ENCODE measurements around the gene FLYWCH1. TPM values are rescaled to one million over a fixed set of nuclear protein-coding genes. Genes with fewer than 3 reads are reported as not detected.

FLYWCH1 gene
- total and polyA plus RNA-seq, 12 donors: 22.1 to 42.3 (median 32.8) TPM

- H3K9me3 ChIP-seq: no peaks in the 10 kb centered on the region
- peak; percentile 9 to 39 (median 30) for ATAC-seq
- H3K4me3 ChIP-seq: peak overlapping the region; percentile 71 to 97 (median 87)
- H3K36me3 ChIP-seq: peaks cover 0 to 37% (median 25%) of the 10 kb centered on the region in 9 donors
- intact Hi-C loops (cut with DNase I): loop anchor here in 1 of 10 donors (5.0 kb wide), 1 partner anchor 40 kb away; no protein-coding TSS in a partner anchor
- DNase-seq: peak; percentile 27 to 38
- 3% methylated on average over 39 of the region's 39 CpGs for WGBS, 2 donors
- peak overlapping the region; percentile 71 to 97 (median 91) for H3K27ac ChIP-seq
- TF ChIP-seq, protein P1, sequence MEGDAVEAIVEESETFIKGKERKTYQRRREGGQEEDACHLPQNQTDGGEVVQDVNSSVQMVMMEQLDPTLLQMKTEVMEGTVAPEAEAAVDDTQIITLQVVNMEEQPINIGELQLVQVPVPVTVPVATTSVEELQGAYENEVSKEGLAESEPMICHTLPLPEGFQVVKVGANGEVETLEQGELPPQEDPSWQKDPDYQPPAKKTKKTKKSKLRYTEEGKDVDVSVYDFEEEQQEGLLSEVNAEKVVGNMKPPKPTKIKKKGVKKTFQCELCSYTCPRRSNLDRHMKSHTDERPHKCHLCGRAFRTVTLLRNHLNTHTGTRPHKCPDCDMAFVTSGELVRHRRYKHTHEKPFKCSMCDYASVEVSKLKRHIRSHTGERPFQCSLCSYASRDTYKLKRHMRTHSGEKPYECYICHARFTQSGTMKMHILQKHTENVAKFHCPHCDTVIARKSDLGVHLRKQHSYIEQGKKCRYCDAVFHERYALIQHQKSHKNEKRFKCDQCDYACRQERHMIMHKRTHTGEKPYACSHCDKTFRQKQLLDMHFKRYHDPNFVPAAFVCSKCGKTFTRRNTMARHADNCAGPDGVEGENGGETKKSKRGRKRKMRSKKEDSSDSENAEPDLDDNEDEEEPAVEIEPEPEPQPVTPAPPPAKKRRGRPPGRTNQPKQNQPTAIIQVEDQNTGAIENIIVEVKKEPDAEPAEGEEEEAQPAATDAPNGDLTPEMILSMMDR (IDR thresholded peaks at IDR 0.05): no peak
- H3K27me3 ChIP-seq: no peaks in the 10 kb centered on the region
- peaks cover 0 to 27% (median 16%) of the 10 kb centered on the region in 9 donors for H3K4me1 ChIP-seq
Measured at GRCh38 chr16:2912330-2913199, 834 bp downstream of the FLYWCH1 start.

DNA sequence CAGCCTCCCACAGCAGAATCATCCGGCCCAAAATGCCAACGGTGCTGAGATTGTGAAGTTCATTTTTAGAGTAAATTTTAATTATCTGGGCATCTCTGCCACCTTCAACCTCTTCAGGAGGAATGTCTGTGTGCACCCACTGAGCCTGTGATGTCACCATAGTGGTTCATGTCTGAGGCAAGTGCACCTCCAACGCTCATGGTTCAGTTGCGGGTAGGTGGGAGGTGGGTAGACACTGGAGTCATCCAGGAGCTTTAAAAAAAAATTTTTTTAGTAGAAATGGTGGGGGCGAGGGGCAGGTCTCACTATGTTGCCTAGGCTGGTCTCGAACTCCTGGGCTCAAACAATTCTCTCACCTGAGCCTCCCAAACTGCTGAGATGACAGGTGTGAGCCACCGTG lies 1.9 kb downstream of the FLYWCH1 start:
- Histone ChIP-seq H3K4me3 (peak overlapping the region in 1 of 10 donors; percentile 93), H3K9me3 (no peaks in the 10 kb centered on the region), H3K4me1 (peaks cover 0 to 27% (median 16%) of the 10 kb centered on the region in 9 donors), H3K27me3 (no peaks in the 10 kb centered on the region), H3K27ac (no peak overlapping the region), H3K36me3 (peaks cover 0 to 48% (median 27%) of the 10 kb centered on the region in 9 donors)
- TF ChIP-seq, protein P1 (IDR thresholded peaks at IDR 0.05): no peak
- DNase-seq: no peak
- no peak for ATAC-seq
- WGBS, 2 donors: 88 to 93% methylated on average over 7 of the region's 7 CpGs
- intact Hi-C loops (cut with DNase I): loop anchor here in 1 of 10 donors (5.0 kb wide), 1 partner anchor 41 kb away; no protein-coding TSS in a partner anchor

- Histone ChIP-seq H3K9me3 (no peaks in the 10 kb centered on the region), H3K27ac (no peak overlapping the region), H3K27me3 (no peaks in the 10 kb centered on the region), H3K4me3 (no peak overlapping the region), H3K36me3 (peaks cover 0 to 54% (median 31%) of the 10 kb centered on the region in 9 donors), H3K4me1 (peaks cover 0 to 28% (median 19%) of the 10 kb centered on the region in 9 donors)
- TF ChIP-seq, protein P1 (IDR thresholded peaks at IDR 0.05): no peak
- intact Hi-C loops (cut with DNase I): loop anchor here in 1 of 10 donors (5.0 kb wide), 1 partner anchor 42 kb away; no protein-coding TSS in a partner anchor
- ATAC-seq: no peak
- 88 to 91% methylated on average over 12 of the region's 12 CpGs for WGBS, 2 donors
- no peak for DNase-seq
Measured at GRCh38 chr16:2914233-2914632, 2.5 kb downstream of the FLYWCH1 start.

- TF ChIP-seq, protein P1 (IDR thresholded peaks at IDR 0.05): no peak
- Histone ChIP-seq H3K27ac (peak overlapping the region in 1 of 10 donors; percentile 14), H3K4me1 (peaks cover 0 to 35% (median 23%) of the 10 kb centered on the region in 9 donors), H3K27me3 (no peaks in the 10 kb centered on the region), H3K9me3 (no peaks in the 10 kb centered on the region), H3K36me3 (peaks cover 0 to 56% (median 31%) of the 10 kb centered on the region in 9 donors), H3K4me3 (no peak overlapping the region)
- ATAC-seq: no peak
- intact Hi-C loops (cut with DNase I): loop anchor here in 1 of 10 donors (5.0 kb wide), 1 partner anchor 43 kb away; no protein-coding TSS in a partner anchor
- no peak for DNase-seq
- WGBS, 2 donors: 90 to 96% methylated on average over 13 of the region's 13 CpGs
Measured at GRCh38 chr16:2915196-2915929, 3.6 kb downstream of the FLYWCH1 start.

All from heart right ventricle (tissue), 16 donors.